Osteocyte (in vitro differentiated cells): ENCODE results near the gene TMEM182. TPM values are rescaled to one million over a fixed set of nuclear protein-coding genes. Genes with fewer than 3 reads are reported as not detected.

ENCODE experiments used
- DNase-seq: peaks from one replicate; pipeline ENCODE4 v3.0.0; 2021; ENCODE audit warnings: mixed read lengths; ENCODE audit not compliant: unreplicated experiment; ENCODE audit errors: extremely low spot score
- H3K27ac Mint-ChIP-seq: one replicate; pipeline ENCODE4 v1.8.0; 2021; ENCODE audit warnings: mild to moderate bottlenecking, mixed read lengths; ENCODE audit not compliant: unreplicated experiment
- H3K27me3 Mint-ChIP-seq: one replicate; pipeline ENCODE4 v1.8.0; 2021; ENCODE audit warnings: mixed read lengths; ENCODE audit not compliant: unreplicated experiment
- H3K36me3 Mint-ChIP-seq: one replicate; pipeline ENCODE4 v1.8.0; 2021; ENCODE audit warnings: mixed read lengths; ENCODE audit not compliant: unreplicated experiment
- H3K4me1 Mint-ChIP-seq: one replicate; pipeline ENCODE4 v1.8.0; 2021; ENCODE audit warnings: mixed read lengths; ENCODE audit not compliant: unreplicated experiment
- H3K4me3 Mint-ChIP-seq: one replicate; pipeline ENCODE4 v1.8.0; 2021; ENCODE audit warnings: mild to moderate bottlenecking, moderate library complexity, mixed read lengths; ENCODE audit not compliant: unreplicated experiment
- H3K9me3 Mint-ChIP-seq: one replicate; pipeline ENCODE4 v1.8.0; 2021; ENCODE audit warnings: mixed read lengths; ENCODE audit not compliant: unreplicated experiment
- CTCF ChIP-seq: fragments of 200-600 bp; sonication (generic); IDR thresholded peaks from 2 replicates; pipeline ENCODE4 v1.5.0; 2021; ENCODE audit warnings: antibody characterized with exemption, mild to moderate bottlenecking, moderate library complexity
- total RNA-seq: library from RNA; stranded (reverse); gene quantifications from 2 replicates; pipeline ENCODE4 v1.2.1, GENCODE V29; 2021

Gene TMEM182
- total RNA-seq, 1 donor from 2014 or later, result 2.7 TPM

DNA sequence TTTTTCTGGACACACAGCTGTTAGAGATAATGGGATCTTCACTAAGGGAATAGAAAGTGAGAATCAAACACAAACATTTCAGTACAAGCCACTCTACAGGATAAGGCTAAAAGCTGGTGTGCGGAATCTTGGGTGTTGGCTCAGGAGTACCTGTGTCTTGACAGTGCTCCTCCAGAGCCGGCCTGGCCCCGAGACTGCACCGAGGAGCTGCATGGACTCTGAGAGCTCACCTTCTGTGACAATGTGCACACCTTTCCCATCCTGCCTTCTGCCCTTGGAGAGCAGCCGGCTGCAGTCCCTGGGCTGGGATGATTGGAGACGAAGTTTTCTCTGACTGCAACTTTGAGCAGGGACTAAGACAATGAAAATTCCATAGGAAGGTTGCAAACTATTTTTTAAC lies 89.1 kb downstream of the TMEM182 start:
- H3K27ac Mint-ChIP-seq, result no peak overlapping the region
- no peaks in the 10 kb centered on the region for H3K9me3 Mint-ChIP-seq
- no peak for TF ChIP-seq CTCF
- H3K4me1 Mint-ChIP-seq, result peaks cover 3% of the 10 kb centered on the region
- DNase-seq, result no peak
- H3K36me3 Mint-ChIP-seq, result no peaks in the 10 kb centered on the region
- no peak overlapping the region for H3K4me3 Mint-ChIP-seq
- H3K27me3 Mint-ChIP-seq, result peaks cover 5% of the 10 kb centered on the region

GRCh38 chr2:102852867-102853266 lies 91.0 kb downstream of the TMEM182 start:
- H3K27me3 Mint-ChIP-seq, result peaks cover 5% of the 10 kb centered on the region
- no peak for TF ChIP-seq CTCF
- H3K27ac Mint-ChIP-seq, result no peak overlapping the region
- no peak overlapping the region for H3K4me3 Mint-ChIP-seq
- no peak for DNase-seq
- H3K9me3 Mint-ChIP-seq, result no peaks in the 10 kb centered on the region
- H3K4me1 Mint-ChIP-seq, result peaks cover 3% of the 10 kb centered on the region
- H3K36me3 Mint-ChIP-seq, result no peaks in the 10 kb centered on the region

Other genes starting within 250 kb of the TMEM182 start
- not detected in 2 replicates for gene SLC9A2, start 142.5 kb upstream of the TMEM182 start, total RNA-seq